ENCODE measurements around the gene TMEM229A.
"Not testable (repeated sequence)": the region's sequence is repeated elsewhere in the genome, so short reads cannot be mapped to it uniquely, and the experiment has no call there.

The TMEM229A gene

GRCh38 chr7:124032369-124033094, at the start of gene TMEM229A:
Gene TMEM229A, minus strand, starts transcription at chr7:124033067. Its CDS starts 64 bp downstream, at chr7:124033003.
- in situ Hi-C loops (cut with MboI; ENCODE audit: low sequenced_read_pairs), result no loop called here

DNA sequence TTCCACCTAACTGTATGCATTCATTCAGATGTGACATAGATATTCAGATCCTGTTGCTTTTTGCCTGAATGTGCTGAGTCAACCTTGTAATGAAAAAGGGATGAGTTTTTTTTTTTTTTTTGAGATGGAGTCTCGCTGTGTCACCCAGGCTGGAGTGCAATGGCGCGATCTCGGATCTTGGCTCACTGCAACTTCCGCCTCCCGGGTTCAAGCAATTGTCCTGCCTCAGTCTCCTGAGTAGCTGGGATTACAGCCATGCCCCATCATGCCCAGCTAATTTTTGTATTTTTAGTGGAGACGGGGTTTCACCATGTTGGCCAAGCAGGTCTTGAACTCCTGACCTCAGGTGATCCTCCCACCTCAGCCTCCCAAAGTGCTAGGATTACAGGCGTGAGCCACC, 49.4 kb upstream of the TMEM229A start:
- in situ Hi-C loops (cut with MboI; ENCODE audit: low sequenced_read_pairs), result not testable (repeated sequence)

DNA sequence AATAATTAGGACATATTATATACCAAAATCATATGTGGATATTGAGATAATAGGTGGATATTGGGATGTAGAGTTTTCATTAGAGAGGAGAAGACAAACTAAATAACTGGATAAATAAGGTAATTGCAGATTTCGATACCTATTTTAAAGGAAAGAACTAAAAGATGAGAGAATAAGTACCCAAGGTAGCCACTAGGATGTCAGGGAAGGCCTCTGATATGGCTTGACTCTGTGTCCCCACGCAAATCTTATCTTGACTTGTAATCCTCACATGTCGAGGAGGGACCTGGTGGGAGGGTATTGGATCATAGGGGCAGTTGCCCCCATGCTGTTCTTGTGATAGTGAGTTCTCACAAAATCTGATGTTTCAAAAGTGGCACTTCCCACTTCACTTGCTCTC, 44.7 kb upstream of the TMEM229A start:
- in situ Hi-C loops (cut with MboI; ENCODE audit: low sequenced_read_pairs), result no loop called here

- in situ Hi-C loops (cut with MboI; ENCODE audit: low sequenced_read_pairs), result no loop called here
Observed at GRCh38 chr7:124076841-124077240, 44.0 kb upstream of the TMEM229A start.

DNA sequence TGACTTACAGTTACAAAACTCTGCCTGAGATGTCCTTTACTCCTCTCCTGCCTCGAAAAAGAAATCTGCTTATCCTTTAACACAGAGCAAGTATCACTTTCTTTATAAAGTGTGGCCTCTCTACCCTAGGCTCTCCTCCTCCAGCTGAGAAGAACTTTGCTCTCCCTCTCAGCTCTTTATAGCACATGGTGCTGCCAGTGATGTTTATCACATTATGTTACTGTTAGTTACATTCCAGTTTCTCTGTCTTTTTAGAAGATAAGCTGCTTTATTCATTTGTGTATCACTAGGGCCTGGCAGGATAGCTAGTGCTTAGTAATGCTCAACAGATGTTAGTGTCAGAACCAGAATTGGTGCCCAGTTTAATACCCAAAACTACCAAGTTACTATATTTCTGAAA, 41.1 kb upstream of the TMEM229A start:
- in situ Hi-C loops (cut with MboI; ENCODE audit: low sequenced_read_pairs), result no loop called here

GRCh38 chr7:124073310-124073645, 40.4 kb upstream of the TMEM229A start:
- in situ Hi-C loops (cut with MboI; ENCODE audit: low sequenced_read_pairs), result no loop called here

DNA sequence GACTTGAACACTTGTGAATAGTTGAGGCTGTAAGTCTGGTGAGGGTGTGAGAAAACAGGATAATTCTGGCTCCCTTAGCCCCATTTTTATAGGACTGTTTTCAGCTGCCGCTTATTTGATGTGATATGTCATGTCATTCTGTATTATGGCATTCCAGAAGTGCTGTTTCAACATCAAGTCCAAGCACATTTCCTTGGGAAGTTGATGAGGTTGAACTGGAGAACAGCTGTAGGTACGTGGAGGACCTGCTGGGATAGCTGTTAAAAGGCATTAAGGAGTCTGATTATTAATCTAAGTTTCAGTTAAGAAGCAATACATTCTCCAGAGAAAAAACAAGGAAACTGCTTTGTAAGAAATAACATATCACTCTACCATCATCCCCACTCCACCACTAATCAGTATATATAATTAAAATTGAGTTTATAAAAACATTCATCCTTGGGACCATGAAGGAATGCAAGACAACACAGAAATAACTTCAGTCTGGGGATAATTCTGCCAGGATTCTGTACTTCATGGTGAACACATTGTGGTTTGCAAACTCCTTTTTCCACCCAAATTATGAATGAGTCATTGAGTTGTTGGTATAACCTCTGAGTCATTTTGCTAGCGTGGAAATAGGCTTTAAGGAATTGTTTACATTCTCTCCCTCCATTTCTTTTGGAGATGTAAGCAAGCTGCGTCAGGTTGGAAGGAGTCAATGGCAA, 39.9 kb upstream of the TMEM229A start:
- in situ Hi-C loops (cut with MboI; ENCODE audit: low sequenced_read_pairs), result no loop called here

GRCh38 chr7:124071843-124072242, 39.0 kb upstream of the TMEM229A start:
- in situ Hi-C loops (cut with MboI; ENCODE audit: low sequenced_read_pairs), result no loop called here

DNA sequence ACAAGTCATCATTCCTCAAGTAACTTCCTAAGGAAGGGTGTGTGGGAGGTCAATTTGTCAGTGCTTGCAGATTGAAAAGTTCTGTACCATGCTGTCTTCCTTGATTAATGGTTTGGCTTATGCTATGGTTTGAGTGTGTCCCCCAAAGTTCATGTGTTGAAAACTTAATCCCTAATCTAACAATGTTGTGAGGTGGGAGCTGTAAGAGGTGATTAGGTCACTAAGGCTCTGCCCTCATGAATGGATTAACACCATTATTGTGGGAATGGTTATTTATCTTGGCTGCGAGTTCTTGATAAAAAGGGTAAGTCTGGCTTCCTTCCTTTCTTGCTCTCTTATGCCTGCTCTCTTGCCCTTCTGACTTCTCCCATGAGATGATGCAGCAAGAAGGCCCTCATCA, 29.3 kb upstream of the TMEM229A start:
- in situ Hi-C loops (cut with MboI; ENCODE audit: low sequenced_read_pairs), result no loop called here

GRCh38 chr7:124060528-124060927, 27.7 kb upstream of the TMEM229A start:
- in situ Hi-C loops (cut with MboI; ENCODE audit: low sequenced_read_pairs), result no loop called here

- in situ Hi-C loops (cut with MboI; ENCODE audit: low sequenced_read_pairs), result no loop called here
Observed at GRCh38 chr7:124059375-124059774, 26.5 kb upstream of the TMEM229A start.

- in situ Hi-C loops (cut with MboI; ENCODE audit: low sequenced_read_pairs), result no loop called here
Observed at GRCh38 chr7:124058515-124058914, 25.6 kb upstream of the TMEM229A start.

GRCh38 chr7:124057872-124058271, 25.0 kb upstream of the TMEM229A start:
- in situ Hi-C loops (cut with MboI; ENCODE audit: low sequenced_read_pairs), result no loop called here

DNA sequence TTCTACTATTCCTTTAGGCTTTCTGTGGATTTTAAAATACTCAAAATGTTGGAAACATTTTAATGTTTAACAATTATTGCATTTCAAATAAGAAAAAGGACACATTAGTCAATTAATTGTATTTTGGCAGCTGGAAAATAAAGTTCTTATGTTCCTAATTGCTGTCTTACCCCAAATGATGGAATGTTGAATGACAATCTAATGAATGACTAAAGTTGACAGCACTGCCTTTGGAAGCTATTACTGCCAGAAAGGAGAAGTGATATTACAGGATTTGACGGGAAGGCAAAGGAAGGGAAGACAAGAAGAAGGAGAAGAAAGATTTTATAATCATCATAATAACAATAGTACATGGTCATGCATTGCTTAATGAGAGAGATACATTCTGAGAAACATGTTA, 23.4 kb upstream of the TMEM229A start:
- in situ Hi-C loops (cut with MboI; ENCODE audit: low sequenced_read_pairs), result no loop called here

- in situ Hi-C loops (cut with MboI; ENCODE audit: low sequenced_read_pairs), result no loop called here
Observed at GRCh38 chr7:124051681-124052377, 19.0 kb upstream of the TMEM229A start.

- in situ Hi-C loops (cut with MboI; ENCODE audit: low sequenced_read_pairs), result no loop called here
Observed at GRCh38 chr7:124042826-124043225, 10.0 kb upstream of the TMEM229A start.

GRCh38 chr7:124041439-124041838, 8.6 kb upstream of the TMEM229A start:
- in situ Hi-C loops (cut with MboI; ENCODE audit: low sequenced_read_pairs), result no loop called here

GRCh38 chr7:124037902-124038301, 5.0 kb upstream of the TMEM229A start:
- in situ Hi-C loops (cut with MboI; ENCODE audit: low sequenced_read_pairs), result not testable (repeated sequence)

DNA sequence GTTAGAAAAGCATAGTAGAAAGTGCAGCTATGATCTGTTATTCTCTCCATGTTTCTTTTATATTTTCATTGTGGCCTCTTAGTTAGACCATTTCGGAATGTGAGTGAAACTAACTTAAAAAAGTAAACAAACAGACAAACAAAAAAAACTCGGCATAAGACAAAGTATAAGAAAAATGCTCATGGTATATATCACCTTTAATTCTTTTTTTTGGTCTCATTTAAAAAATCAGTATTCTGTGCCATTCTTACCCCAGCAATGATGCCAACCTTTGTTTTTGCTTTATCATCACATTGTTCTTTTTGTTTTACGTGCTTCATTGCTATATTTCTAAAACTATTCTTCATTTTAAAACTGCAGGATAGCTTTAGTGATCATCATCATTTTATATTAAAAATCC, 2.8 kb upstream of the TMEM229A start:
- in situ Hi-C loops (cut with MboI; ENCODE audit: low sequenced_read_pairs), result no loop called here

- in situ Hi-C loops (cut with MboI; ENCODE audit: low sequenced_read_pairs), result no loop called here
Observed at GRCh38 chr7:124034754-124035100, 1.9 kb upstream of the TMEM229A start.

- in situ Hi-C loops (cut with MboI; ENCODE audit: low sequenced_read_pairs), result no loop called here
Observed at GRCh38 chr7:124033807-124034753, 1.2 kb upstream of the TMEM229A start.
